NCI-H748 (cell line): ENCODE results near the gene DSTN.

Experiments
- DNase-seq: peaks from one replicate; lab custom pipeline; 2025; ENCODE audit not compliant: unreplicated experiment; lab: John Stamatoyannopoulos, UW

DSTN gene

GRCh38 chr20:17636523-17637412, 66.9 kb downstream of the DSTN start:
- DNase-seq = no peak

- no peak for DNase-seq
These were observed 67.5 kb downstream of the DSTN start for GRCh38 chr20:17637413-17637780.

GRCh38 chr20:17637985-17638640, 68.2 kb downstream of the DSTN start:
- no peak for DNase-seq

- no peak for DNase-seq
These were observed 69.0 kb downstream of the DSTN start for GRCh38 chr20:17638835-17639407.

- DNase-seq = no peak
These were observed 70.4 kb downstream of the DSTN start for GRCh38 chr20:17640146-17640874.

GRCh38 chr20:17640875-17641378, 71.1 kb downstream of the DSTN start:
- no peak for DNase-seq

GRCh38 chr20:17641520-17641964, 71.7 kb downstream of the DSTN start:
- DNase-seq = no peak

- no peak for DNase-seq
These were observed 72.1 kb downstream of the DSTN start for GRCh38 chr20:17641993-17642392.

GRCh38 chr20:17642404-17643269, 72.8 kb downstream of the DSTN start:
- DNase-seq = no peak

- DNase-seq = no peak
These were observed 73.8 kb downstream of the DSTN start for GRCh38 chr20:17643531-17644188.

GRCh38 chr20:17644451-17644850, 74.6 kb downstream of the DSTN start:
- no peak for DNase-seq

- no peak for DNase-seq
These were observed 75.1 kb downstream of the DSTN start for GRCh38 chr20:17645010-17645409.

- DNase-seq = no peak
These were observed 75.8 kb downstream of the DSTN start for GRCh38 chr20:17645546-17646208.

GRCh38 chr20:17646209-17646960, 76.5 kb downstream of the DSTN start:
- no peak for DNase-seq

- no peak for DNase-seq
These were observed 77.1 kb downstream of the DSTN start for GRCh38 chr20:17646961-17647301.

GRCh38 chr20:17647391-17648314, 77.8 kb downstream of the DSTN start:
- DNase-seq = no peak

- no peak for DNase-seq
These were observed 78.4 kb downstream of the DSTN start for GRCh38 chr20:17648315-17648646.
